Activated CD4-positive, alpha-beta T cell treated with anti-CD3 and anti-CD28 coated beads, Interleukin-2, Interleukin-4, amounts not matched to agents 100 ng/mL and 50 ng/mL, durations not matched to agents 16 hours and 8 hours (primary cell): ENCODE data around the gene MPC1.
"Not testable (repeated sequence)": the region's sequence is repeated elsewhere in the genome, so short reads cannot be mapped to it uniquely, and the experiment has no call there.

Experiments used
- DNase-seq: peaks from one replicate; pipeline ENCODE4 v3.0.0-alpha.2; 2020; ENCODE audit warnings: low spot score

MPC1 gene

GRCh38 chr6:166406197-166406596 is 23.5 kb upstream of the MPC1 start:
- DNase-seq = no peak

GRCh38 chr6:166405386-166405785 is 22.6 kb upstream of the MPC1 start:
- no peak for DNase-seq

DNA sequence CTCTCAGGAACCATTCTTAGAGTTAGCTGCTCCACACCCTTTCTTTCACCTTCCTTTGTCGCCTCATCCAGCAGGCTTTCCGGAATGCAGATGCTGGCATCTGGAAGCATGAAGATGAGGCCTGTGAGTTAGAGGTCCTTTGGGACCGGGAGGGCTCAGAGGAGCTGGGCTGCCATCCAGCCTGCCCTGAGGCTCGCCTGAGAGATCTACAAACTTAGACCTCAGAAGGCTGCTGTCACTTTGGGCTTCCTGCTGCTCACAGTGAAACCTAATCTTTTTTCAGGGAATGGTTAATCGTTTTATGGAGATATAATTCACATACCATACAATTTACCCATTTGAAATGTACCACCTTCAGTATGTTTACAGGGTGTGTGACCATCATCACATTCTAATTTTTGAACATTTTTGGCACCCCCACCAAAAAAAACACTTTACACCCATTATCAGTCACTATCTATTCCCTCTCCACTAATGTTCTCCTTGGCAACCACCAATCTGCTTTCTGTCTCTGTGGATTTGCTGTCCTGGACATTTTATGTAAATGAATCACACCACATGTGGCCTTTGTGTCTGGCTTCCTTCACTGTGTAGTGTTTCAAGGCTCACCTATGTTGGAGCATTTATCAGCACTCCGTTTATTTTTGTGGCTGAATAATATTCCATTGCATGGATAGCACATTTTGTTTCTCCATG is 20.0 kb upstream of the MPC1 start:
- no peak for DNase-seq

DNA sequence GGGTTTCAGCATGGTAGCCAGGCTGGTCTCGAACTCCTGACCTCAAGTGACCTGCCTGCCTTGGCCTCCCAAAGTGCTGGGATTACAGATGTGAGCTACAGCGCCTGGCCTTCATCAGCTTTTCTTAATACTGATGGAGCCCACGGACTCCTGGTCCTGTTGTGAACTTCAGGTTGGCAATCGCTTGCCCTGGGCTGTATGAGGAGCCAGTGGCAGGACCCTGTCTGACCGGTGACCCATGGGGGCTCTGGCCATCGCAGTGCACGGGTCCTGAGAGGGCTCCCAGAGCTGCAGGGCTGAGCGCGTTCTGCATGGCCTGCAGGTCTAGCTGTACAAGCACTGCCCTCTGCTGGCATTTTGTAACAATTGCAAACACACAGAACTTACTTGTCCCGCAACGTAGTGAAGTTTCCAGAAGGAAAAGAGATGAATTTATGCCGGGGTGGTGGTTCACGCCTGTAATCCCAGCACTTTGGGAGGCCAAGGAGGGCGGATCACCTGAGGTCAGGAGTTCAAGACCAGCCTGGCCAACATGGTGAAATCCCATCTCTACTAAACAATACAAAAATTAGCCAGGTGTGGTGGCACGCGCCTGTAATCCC is 18.0 kb upstream of the MPC1 start:
- DNase-seq = peak; percentile 61

DNA sequence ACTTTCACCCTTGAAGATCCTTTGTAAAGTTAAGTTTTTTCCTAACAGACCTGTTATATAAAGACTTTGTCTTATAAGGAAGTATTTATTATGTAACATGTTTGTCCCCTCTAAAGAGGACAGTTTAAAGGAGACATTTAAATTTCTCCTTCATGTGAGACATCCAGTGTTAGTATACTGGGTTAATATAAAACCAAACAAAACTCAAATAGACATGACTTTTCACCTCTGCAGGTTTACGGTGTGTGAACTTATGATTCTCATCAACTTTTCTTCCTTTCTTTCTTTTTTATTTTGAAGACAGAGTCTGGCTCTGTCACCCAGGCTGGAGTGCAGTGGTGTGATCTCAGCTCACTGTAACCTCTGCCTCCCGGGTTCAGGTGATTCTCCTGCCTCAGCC is 17.4 kb upstream of the MPC1 start:
- DNase-seq = no peak

DNA sequence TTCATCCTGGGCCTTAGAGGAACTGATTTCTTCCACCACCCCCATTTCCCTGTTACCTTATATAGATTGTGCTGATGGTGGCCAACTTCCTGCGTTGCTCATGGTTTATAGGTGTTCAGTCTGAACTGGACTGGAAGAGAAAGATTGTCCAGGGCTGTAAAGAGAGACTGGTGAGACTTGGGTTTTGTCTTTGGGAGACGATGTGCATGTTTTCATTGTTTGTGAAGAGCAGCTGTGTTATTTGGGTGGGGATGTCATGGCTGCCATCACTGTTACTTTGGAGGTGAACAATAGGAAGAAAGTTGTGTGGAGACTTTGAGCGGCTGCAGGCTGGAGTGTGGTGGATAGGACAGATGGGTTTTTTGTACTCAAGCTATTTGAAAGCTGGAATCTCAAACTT is 15.6 kb upstream of the MPC1 start:
- DNase-seq = no peak

DNA sequence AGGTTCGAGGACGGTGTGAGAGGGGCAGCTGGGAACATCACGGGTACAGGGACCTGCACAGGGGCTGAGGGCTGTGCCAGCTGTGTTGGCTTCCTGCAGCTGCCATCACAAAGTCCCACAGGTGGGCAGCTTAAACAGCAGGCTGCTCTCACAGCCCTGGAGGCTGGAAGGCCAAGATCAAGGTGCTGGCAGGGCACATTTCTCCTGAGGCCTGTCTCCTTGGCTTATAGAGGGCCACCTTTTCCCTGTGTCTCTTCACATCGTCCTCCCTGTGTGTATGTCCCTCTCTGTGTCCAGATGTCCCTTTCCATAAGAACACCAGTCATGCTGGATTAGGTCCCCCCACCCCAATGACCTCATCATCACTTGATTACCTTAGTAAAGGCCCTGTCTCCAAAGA is 15.1 kb upstream of the MPC1 start:
- no peak for DNase-seq

DNA sequence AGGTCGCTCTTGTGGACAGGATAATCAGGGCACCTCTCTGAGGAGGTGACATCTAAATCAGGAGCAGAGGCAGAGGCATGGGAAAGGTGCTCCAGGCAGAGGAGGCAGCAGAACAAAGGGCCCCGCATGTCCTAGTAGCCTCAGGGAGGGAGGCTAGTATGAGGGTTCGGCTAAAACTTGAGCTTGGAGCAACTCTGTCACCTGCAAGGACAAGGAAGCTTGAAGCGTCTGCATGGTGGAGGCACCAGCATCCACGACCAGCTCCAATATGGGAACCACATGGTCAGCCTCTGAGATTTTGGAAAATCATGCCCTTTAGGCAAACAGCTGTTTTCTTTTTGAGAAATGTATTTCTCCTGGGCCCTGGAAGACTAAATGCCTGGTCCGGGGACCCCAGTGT is 13.0 kb upstream of the MPC1 start:
- no peak for DNase-seq

- no peak for DNase-seq
Measured at GRCh38 chr6:166395351-166395750, 12.6 kb upstream of the MPC1 start.

GRCh38 chr6:166394036-166394892 is 11.5 kb upstream of the MPC1 start:
- no peak for DNase-seq

DNA sequence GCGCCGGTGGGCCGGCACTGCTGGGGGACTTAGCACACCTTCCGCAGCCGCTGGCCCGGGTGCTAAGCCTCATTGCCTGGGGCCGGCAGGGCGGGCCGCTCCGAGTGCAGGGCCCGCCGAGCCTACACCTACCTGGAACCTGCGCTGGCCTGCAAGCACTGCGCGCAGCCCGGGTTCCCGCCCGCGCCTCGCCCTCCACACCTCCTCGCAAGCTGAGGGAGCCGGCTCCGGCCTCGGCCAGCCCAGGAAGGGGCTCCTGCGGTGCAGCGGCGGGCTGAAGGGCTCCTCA is 10.7 kb upstream of the MPC1 start:
- DNase-seq = no peak

DNA sequence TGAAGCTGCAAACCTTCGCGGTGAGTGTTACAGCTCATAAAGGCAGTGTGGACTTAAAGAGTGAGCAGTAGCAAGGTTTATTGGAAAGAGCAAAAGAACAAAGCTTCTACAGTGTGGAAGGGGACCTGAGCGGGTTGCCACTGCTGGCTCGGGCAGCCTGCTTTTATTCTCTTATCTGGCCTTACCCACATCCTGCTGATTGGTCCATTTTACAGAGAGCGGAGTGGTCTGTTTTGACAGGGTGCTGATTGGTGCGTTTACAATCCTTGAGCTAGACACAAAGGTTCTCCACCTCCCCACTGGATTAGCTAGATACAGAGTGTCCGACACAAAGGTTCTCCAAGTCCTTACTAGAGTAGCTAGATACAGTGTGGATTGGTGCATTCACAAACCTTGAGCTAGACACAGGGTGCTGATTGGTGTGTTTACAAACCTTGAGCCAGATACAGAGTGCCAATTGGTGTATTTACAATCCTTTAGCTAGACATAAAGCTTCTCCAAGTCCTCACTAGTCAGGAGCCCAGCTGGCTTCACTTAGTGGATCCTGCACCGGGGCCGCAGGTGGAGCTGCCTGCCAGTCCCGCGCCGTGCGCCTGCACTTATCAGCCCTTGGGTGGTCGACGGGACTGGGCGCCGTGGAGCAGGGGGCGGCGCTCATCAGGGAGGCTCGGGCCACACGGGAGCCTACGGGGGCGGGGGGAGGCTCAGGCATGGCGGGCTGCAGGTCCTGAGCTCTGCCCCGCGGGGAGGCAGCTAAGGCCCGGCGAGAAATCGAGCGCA is 10.2 kb upstream of the MPC1 start:
- not testable (repeated sequence) for DNase-seq

DNA sequence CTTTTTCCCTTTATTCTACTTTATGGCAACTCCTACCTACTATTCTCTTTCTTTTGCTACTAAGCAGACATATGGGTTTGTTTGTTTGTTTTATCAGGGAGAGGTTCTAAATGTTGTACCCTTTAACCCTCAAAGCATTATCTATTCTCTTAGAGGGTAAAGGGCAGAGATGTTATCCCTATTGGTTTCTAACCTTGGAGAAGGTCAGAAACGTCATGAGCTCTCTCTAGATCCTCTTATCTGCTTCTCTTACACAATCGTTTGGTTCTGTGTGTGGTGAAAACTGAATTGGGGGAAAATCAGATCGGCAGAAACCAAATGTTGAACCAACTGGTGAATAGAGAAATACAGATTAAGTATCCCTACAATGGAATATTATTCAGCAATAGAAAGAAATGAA is 6.4 kb upstream of the MPC1 start:
- no peak for DNase-seq

- no peak for DNase-seq
Measured at GRCh38 chr6:166388290-166389004, 5.7 kb upstream of the MPC1 start.

GRCh38 chr6:166387642-166388289 is 5.0 kb upstream of the MPC1 start:
- no peak for DNase-seq

DNA sequence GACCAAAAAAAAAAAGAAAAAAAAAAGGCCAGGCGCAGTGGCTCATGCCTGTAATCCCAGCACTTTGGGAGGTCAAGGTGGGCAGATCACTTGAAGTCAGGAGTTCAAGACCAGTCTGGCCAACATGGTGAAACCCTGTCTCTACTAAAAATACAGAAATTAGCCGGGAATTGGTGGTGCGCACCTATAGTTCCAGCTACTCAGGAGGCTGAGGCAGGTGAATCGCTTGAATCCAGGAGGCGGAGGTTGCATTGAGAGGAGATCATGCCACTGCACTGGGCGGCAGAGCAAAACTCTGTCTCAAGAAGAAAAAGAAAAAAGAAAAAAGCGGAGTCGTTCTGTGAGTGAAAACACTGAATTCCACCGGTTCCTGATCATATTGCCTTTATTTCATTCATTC is 4.4 kb upstream of the MPC1 start:
- not testable (repeated sequence) for DNase-seq

- DNase-seq = no peak
Measured at GRCh38 chr6:166386111-166386510, 3.4 kb upstream of the MPC1 start.

- peak; percentile 28 for DNase-seq
Measured at GRCh38 chr6:166383802-166384363, 1.1 kb upstream of the MPC1 start.

DNA sequence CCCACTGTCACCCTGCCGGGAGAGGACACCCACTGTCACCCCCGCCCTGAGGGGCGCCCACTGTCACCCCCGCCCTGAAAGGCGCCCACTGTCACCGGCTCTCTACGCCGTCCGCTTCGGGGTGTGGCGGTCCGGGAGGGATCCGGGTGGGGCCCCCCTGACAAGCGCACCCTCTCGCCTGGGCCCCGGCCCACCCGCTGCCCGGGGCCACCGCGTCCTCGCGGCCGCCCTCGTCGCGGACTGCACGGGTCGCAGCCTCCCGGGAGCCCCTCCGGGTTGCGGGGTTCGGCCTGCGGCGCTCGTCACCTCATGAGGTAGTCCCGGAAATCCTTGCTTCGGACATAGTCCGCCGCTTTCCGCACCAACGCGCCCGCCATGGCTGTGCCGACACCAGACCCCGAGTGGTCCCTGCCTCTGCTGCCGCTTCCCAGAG is 224 bp downstream of the MPC1 start:
- DNase-seq = no peak

DNA sequence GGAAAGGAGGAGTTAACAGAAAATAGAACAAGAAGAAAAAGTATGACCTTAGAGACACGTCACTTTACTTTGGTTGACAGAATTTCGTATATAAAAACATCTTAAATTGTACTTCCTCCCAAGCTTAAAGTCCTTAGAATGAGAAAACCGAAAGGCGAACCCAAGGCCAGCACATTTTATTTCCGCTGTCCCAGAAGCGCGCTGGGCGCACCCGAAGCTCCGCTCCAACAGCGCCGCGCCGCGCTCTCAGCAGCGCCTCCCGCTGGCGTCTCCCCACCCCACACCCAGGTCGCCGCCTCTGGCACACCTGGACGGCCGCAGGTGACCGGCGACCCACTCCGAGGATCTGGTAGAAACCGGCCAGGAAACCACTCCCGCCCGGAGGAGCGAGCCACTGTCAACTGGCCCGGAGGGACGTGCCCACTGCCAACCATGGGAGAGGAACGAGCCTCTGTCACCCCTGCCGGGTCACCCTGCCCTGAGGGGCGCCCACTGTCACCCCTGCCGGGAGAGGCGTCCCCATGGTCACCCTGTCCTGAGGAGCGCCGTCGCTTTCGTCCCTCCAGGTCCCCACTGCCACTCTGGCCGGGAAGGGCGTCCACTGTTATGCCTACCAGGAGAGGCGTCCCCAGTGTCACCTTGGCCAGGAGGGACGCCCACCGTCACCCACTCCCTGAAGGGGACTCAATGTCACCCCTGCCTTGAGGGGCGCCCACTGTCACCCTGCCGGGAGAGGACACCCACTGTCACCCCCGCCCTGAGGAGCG is 824 bp downstream of the MPC1 start:
- DNase-seq = peak; percentile 73
